ENCODE measurements around the gene LYPLAL1. TPM values are rescaled to one million over a fixed set of nuclear protein-coding genes. Genes with fewer than 3 reads are reported as not detected.

The LYPLAL1 gene
- total RNA-seq, 1 experiment from 2014 or later = 41.3 TPM

DNA sequence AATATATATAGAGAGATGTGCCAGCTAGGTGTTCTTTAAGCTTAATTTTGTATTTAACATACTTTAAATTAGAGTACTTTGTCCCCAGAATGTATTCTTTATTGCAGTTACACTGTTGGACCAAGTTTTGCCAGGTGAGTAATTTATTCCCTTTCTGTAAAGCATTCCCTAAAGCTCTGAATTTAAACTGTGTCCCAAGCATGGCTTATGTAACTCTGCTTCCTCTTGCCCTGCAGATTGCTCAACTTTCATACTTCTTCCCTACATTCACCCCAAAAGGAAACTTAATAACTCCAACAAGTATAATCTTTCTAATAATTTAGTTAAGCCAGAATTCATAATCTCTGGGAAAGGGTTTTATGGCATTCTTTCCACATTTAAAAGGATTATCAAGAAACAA, 5.6 kb downstream of the LYPLAL1 start:
- H3K4me1 ChIP-seq (ENCODE audit: control insufficient read depth, insufficient read depth, low read length) = peaks cover 15% of the 10 kb centered on the region; the same call in 1 of the 2 replicates
- CTCF ChIA-PET = no interaction called here
- POLR2A ChIA-PET = no interaction called here
- no peak for TF ChIP-seq SIN3A (IDR thresholded peaks at IDR 0.05; ENCODE audit: borderline replicate concordance, insufficient read depth, low read depth, low read length)
- no peaks in the 10 kb centered on the region for H3K9me3 ChIP-seq (ENCODE audit: control insufficient read depth, insufficient read depth, low read depth, low read length)
- no peak overlapping the region for H3K27ac ChIP-seq (ENCODE audit: low read length)
- intact Hi-C loops (cut with micrococcal nuclease; ENCODE audit: unreplicated experiment) (no loop called here), in situ Hi-C loops (cut with HindIII; ENCODE audit: low pct_unique_long_range_greater_than_20kb, low sequenced_read_pairs) (no loop called here)
- BruUV-seq (replicated peaks) = no TSS peak
- peaks cover 16% of the 10 kb centered on the region for H3K36me3 ChIP-seq (ENCODE audit: control insufficient read depth, insufficient read depth, low read length)
- no peak overlapping the region for H3K4me3 ChIP-seq (ENCODE audit: low read depth in 2 of 2, low read length in 2 of 2)
- ATAC-seq (no peak), DNase-seq (ENCODE audit: low read depth, low spot score) (no peak)
- no peaks in the 10 kb centered on the region for H3K27me3 ChIP-seq (ENCODE audit: control insufficient read depth, insufficient read depth, low read length)

DNA sequence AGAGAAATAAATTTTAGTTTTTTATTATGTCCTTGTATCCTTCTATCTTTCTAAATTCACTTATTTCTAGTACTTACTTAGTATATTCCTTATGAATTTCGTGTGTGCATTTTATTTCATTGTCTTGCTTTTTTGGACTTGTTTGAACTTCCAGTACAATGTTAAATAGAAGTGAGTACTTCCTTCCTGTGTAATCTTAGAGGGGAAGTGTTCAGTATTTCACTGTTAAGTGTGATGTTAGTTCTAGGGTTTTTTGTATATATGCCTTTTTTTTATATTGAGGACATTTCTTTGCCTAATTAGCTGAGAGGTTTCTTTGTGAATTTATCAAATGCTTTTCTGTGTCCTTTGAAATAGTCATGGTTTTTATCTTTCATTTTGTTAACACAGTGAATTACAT, 10.7 kb downstream of the LYPLAL1 start:
- no peaks in the 10 kb centered on the region for H3K27me3 ChIP-seq (ENCODE audit: control insufficient read depth, insufficient read depth, low read length)
- peaks cover 10% of the 10 kb centered on the region; the same call in 1 of the 2 replicates for H3K36me3 ChIP-seq (ENCODE audit: control insufficient read depth, insufficient read depth, low read length)
- TF ChIP-seq POLR2AphosphoS5 (IDR thresholded peaks at IDR 0.05; ENCODE audit: low read depth, low read length) = no peak
- no peak for TF ChIP-seq TCF7L2 (IDR thresholded peaks at IDR 0.05; ENCODE audit: low read depth, low read length)
- TF ChIP-seq SIN3A (IDR thresholded peaks at IDR 0.05; ENCODE audit: borderline replicate concordance, insufficient read depth, low read depth, low read length) = no peak
- TF ChIP-seq, protein P1, sequence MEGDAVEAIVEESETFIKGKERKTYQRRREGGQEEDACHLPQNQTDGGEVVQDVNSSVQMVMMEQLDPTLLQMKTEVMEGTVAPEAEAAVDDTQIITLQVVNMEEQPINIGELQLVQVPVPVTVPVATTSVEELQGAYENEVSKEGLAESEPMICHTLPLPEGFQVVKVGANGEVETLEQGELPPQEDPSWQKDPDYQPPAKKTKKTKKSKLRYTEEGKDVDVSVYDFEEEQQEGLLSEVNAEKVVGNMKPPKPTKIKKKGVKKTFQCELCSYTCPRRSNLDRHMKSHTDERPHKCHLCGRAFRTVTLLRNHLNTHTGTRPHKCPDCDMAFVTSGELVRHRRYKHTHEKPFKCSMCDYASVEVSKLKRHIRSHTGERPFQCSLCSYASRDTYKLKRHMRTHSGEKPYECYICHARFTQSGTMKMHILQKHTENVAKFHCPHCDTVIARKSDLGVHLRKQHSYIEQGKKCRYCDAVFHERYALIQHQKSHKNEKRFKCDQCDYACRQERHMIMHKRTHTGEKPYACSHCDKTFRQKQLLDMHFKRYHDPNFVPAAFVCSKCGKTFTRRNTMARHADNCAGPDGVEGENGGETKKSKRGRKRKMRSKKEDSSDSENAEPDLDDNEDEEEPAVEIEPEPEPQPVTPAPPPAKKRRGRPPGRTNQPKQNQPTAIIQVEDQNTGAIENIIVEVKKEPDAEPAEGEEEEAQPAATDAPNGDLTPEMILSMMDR (IDR thresholded peaks at IDR 0.05) = no peak
- TF ChIP-seq, protein P2, sequence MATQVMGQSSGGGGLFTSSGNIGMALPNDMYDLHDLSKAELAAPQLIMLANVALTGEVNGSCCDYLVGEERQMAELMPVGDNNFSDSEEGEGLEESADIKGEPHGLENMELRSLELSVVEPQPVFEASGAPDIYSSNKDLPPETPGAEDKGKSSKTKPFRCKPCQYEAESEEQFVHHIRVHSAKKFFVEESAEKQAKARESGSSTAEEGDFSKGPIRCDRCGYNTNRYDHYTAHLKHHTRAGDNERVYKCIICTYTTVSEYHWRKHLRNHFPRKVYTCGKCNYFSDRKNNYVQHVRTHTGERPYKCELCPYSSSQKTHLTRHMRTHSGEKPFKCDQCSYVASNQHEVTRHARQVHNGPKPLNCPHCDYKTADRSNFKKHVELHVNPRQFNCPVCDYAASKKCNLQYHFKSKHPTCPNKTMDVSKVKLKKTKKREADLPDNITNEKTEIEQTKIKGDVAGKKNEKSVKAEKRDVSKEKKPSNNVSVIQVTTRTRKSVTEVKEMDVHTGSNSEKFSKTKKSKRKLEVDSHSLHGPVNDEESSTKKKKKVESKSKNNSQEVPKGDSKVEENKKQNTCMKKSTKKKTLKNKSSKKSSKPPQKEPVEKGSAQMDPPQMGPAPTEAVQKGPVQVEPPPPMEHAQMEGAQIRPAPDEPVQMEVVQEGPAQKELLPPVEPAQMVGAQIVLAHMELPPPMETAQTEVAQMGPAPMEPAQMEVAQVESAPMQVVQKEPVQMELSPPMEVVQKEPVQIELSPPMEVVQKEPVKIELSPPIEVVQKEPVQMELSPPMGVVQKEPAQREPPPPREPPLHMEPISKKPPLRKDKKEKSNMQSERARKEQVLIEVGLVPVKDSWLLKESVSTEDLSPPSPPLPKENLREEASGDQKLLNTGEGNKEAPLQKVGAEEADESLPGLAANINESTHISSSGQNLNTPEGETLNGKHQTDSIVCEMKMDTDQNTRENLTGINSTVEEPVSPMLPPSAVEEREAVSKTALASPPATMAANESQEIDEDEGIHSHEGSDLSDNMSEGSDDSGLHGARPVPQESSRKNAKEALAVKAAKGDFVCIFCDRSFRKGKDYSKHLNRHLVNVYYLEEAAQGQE (IDR thresholded peaks at IDR 0.05; ENCODE audit: insufficient read depth in 1 of 2, low read depth in 2 of 2, low read length in 1 of 2) = no peak
- ATAC-seq (no peak), DNase-seq (ENCODE audit: low read depth, low spot score) (no peak)
- peaks cover 6% of the 10 kb centered on the region for H3K4me1 ChIP-seq (ENCODE audit: control insufficient read depth, insufficient read depth, low read length)
- H3K27ac ChIP-seq (ENCODE audit: low read length) = no peak overlapping the region
- in situ Hi-C loops (cut with HindIII; ENCODE audit: low pct_unique_long_range_greater_than_20kb, low sequenced_read_pairs) = no loop called here
- H3K4me3 ChIP-seq (ENCODE audit: low read depth in 2 of 2, low read length in 2 of 2) = no peak overlapping the region
- intact Hi-C loops (cut with micrococcal nuclease; ENCODE audit: unreplicated experiment) = loop anchor here (5.0 kb wide), 1 partner anchor 852 kb away; no protein-coding TSS in a partner anchor
- POLR2A ChIA-PET = no interaction called here
- no peaks in the 10 kb centered on the region for H3K9me3 ChIP-seq (ENCODE audit: control insufficient read depth, insufficient read depth, low read depth, low read length)
- CTCF ChIA-PET = no interaction called here
- no TSS peak for BruUV-seq (replicated peaks)

DNA sequence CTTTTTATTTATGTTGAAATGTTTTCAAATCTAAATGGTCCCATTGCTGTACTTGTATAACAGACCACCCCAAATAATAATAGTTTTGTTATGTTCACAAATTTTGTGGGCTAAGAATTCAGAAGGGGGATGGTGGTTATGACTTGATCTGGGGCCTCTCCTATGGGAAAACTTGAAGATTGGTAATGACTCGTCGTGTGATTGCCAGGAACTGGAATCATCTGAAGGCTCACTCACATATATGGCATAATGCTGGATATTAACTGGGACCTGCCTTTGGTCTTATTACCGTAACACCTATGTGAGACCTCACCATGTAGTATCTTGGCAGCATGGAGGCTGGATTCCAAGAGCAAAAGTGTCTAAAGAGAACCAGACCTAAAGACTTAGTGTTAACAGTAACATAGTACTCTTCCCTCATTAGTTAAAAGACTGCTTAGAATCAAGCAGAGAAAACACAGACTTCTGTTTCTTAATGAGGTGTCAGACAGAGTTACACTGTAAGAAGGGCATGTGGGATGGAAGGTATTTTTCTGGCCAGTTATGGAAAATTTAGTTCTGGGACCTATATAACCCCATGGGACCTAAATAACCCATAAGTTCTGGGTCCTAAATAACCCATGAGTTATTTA, 11.9 kb downstream of the LYPLAL1 start:
- H3K36me3 ChIP-seq (ENCODE audit: control insufficient read depth, insufficient read depth, low read length) = peaks cover 9% of the 10 kb centered on the region; the same call in 1 of the 2 replicates
- intact Hi-C loops (cut with micrococcal nuclease; ENCODE audit: unreplicated experiment) = no loop called here
- ChIA-PET POLR2A (no interaction called here), CTCF (no interaction called here)
- ATAC-seq (no peak), DNase-seq (ENCODE audit: low read depth, low spot score) (no peak)
- H3K9me3 ChIP-seq (ENCODE audit: control insufficient read depth, insufficient read depth, low read depth, low read length) = no peaks in the 10 kb centered on the region
- peaks cover 6% of the 10 kb centered on the region for H3K4me1 ChIP-seq (ENCODE audit: control insufficient read depth, insufficient read depth, low read length)
- H3K27ac ChIP-seq (ENCODE audit: low read length) = no peak overlapping the region
- H3K27me3 ChIP-seq (ENCODE audit: control insufficient read depth, insufficient read depth, low read length) = no peaks in the 10 kb centered on the region
- in situ Hi-C loops (cut with HindIII; ENCODE audit: low pct_unique_long_range_greater_than_20kb, low sequenced_read_pairs) = no loop called here
- TF ChIP-seq, protein P2 (IDR thresholded peaks at IDR 0.05; ENCODE audit: insufficient read depth in 1 of 2, low read depth in 2 of 2, low read length in 1 of 2) = no peak
- no peak for TF ChIP-seq POLR2AphosphoS5 (IDR thresholded peaks at IDR 0.05; ENCODE audit: low read depth, low read length)
- TF ChIP-seq SIN3A (IDR thresholded peaks at IDR 0.05; ENCODE audit: borderline replicate concordance, insufficient read depth, low read depth, low read length) = no peak
- TF ChIP-seq, protein P1 (IDR thresholded peaks at IDR 0.05) = no peak
- TF ChIP-seq TCF7L2 (IDR thresholded peaks at IDR 0.05; ENCODE audit: low read depth, low read length) = no peak
- H3K4me3 ChIP-seq (ENCODE audit: low read depth in 2 of 2, low read length in 2 of 2) = no peak overlapping the region
- no TSS peak for BruUV-seq (replicated peaks)
